Measurements from ENCODE around the gene FAM110C.
"Not testable (repeated sequence)": the region's sequence is repeated elsewhere in the genome, so short reads cannot be mapped to it uniquely, and the experiment has no call there.

The FAM110C gene, protein sequence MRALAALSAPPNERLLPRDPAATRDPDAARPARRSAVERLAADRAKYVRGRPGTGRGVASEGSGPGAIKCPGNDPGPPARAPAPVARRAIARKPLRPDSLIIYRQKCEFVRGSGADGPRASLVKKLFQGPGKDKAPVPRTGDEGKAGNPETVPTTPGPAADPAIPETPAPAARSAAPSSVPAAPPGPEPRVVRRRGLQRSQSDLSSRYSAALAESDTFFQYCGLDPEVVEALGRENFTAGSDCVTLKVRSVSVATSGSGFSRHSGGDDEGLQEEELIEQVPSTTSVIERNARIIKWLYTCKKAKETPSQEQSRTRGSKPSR

DNA sequence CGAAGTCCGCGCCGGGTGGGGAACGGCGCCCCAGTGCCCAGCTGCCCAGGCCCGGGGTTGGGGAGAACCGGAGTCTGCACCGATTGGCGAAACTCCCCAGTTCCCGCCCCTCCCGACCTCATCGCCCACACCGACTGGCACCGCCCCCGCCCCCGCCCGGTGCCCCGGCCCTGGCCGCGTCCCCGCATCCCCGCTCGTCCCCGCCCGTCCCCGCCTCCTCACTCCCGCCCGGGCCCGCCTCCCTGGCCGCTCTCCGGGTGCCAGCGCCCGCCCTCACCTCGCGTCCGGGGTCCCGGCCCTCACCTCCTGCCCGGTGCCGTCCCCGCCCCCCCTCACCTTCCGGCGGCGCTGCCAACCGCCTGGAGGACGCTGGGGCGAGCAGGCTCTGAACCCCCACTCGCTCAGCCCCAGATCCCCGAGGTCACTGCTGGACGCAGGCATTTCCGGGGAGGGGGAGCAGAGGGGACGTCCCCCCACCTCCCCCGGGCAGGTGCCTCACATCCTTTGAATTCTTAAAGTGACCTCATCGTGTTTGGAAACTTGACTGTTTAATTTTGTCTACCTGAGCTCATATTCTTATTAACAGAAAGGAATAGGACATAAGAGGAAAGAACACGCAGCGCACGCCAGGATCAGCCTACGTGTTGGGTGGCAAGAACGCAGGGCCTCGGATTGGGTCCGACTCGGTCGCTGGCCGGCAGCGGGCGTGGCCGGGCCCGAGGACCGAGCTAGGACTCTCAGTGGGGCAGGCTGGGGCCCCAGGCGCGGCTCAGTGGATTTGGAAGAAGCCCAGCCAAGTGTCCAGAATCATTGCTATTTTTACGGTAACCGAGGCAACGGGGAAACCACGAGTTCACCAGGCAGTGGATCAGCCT, at the start of gene FAM110C:
Gene FAM110C, minus strand, starts transcription at position 35 of the 875 bp plus-strand sequence. CDS start 120 bp downstream, outside the sequence.
- no peak for DNase-seq (ENCODE audit: low read depth)

DNA sequence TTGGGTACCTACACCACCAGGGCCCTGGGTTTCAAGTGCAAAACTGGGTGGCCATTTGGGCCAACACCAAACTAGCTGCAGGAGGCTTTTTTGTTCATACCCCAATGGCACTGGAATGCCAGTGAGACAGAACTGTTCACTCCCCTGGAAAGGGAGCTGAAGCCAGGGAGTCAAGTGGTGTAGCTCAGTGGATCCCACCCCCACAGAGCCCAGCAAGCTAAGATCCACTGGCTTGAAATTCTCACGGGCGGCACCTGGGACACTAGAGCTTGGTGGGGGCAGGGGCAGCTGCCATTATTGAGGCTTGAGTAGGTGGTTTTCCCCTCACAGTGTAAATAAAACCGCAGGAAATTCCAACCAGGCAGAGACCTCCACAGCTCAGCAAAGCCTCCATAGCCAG, 46.0 kb upstream of the FAM110C start:
- no peak for DNase-seq (ENCODE audit: low read depth)

DNA sequence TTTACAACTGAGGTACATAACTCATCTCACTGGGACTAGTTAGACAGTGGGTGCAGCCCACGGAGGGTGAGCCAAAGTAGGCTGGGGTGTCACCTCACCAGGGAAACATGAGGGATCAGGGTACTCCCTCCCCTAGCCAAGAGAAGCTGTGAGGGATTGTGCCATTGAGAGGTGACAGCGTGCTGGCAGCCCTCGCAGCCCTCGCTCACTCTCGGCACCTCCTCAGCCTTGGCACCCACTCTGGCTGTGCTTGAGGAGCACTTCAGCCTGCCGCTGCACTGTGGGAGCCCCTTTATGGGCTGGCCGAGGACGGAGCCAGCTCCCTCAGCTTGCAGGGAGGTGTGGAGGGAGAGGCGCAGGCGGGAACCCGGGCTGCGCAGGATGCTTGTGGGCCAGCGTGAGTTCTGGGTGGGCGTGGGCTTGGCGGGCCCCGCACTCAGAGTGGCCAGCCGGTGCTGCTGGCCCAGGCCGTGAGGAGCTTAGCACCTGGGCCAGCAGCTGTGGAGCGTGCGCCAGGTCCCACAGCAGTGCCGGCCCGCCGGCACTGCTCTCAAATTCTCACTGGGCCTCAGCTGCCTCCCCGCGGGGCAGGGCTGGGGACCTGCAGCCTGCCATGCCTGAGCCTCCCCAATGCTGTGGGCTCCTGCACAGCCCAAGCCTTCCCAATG, 44.5 kb upstream of the FAM110C start:
- no peak for DNase-seq (ENCODE audit: low read depth)

DNA sequence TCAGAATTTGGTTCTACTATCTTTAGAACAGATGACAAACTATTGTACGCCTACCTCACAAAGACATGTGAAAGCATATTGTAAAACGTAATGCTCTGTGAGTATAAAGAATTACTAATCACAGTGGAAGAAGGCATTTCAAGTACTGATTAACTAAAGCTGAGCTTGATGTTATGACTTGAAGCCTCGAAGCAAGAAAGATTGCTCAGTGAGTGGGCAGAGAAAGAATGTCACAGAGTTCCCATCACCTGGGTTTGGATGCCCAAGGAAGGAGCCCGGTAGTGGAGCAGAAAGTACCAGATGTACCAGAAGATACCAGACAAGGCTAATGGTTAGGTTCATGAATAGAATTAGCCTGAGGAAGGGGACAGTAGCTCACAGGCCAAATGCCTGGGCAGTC, 39.5 kb upstream of the FAM110C start:
- no peak for DNase-seq (ENCODE audit: low read depth)

DNA sequence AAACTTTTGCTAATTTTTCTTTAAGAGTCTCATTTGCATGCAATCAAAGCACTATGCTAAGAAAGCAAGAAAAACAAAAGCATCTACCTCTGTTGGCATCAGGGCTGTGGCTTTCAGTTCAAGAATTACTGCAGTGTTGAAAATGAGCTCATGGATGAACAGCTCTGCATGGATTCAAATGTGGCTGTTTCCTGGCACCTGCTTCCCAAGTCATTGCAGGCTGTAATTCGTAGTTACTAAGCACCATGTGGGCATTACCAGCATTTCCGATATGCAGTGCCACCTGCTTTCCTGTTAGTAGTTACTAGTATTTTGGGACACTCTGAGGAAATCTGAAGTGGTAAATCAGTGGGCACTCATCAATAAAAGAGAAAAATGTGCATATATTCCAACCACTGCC, 37.8 kb upstream of the FAM110C start:
- no peak for DNase-seq (ENCODE audit: low read depth)

DNA sequence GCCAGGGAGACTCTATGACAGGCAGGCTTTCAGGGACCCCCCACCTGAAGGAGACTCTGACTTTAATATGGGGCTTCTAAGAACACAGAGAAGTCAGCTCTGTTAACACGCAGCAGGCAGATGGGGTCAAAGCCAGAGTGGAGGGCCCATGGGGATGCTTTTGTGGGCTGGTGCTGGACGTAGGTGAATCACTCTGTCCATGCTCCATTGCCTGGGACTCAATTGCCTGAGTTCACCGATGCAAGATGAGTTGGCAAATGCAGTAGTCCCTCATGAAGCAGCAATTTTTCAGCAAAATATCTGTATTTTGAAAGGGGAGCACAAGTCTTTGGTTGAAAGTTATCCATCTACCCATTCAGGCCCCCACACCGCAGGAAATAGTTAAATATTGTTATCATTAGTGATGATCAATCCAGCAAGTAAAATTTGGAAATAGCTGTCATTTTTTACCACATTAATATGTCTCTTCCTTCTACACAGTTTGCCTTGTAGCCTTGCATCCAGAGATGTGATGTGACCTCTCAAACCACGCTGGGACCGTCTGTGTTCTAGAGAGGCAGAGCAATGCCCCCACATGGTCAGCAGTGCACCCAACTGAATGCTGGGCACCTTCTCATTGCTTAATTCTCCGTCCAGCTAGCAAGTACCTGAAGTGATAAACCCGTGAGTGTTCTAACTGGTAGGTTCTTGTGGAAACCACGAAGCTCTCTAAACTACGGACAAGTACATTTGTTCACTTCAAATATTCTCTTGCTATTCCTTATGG, 34.8 kb upstream of the FAM110C start:
- DNase-seq (ENCODE audit: low read depth): no peak

DNA sequence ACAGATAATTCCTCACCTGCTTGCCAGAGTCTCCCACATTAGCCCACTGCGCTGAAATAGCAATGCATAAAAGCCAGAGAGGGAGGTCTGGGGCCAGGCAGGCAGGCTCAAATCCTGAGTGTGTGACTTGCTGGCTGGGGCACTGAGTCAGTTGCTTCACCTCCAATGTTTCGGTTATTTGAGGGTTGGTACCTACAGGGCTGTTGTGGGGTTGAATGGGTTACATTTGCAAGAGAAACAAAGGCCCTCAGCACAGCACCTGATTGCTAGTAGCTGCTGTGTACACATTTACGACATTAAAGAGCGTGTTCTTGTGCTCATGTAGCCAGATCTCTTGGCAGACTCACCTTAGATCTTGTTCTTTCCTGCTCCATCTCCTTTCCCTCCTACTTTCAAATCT, 34.1 kb upstream of the FAM110C start:
- no peak for DNase-seq (ENCODE audit: low read depth)

DNA sequence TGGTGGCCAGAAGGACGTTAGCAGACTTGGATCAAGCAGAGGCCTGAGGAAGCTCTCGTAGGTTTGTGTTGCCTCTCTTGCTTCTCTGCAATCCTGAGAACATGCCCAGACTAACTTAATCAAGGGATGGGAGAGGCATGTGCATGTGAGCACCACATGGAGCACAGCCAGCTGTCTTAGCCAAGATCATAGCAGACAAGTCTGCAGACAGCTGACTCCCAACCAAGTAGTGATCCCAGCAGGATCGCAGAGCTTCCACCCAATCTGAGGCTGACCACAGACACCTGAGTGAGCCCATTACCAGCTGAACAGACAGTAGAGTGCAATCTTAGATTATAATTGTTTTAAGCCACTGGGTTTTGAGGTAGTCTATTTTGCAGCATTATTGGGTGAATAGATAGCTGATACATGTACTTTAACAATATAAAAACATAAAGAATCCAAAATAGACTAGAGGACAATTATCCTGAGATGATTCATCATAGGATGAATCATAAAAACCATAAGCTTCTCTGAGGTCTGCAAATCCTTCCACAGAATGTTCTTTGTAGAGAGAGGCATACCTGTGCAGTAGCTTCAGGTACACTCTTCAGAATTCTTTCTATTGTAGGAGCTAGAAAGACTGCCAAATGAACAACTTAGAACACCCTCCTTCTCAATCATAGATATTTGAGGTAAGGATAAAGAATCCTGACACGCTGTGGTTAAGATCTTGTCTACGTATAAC, 25.2 kb upstream of the FAM110C start:
- DNase-seq (ENCODE audit: low read depth): no peak

DNA sequence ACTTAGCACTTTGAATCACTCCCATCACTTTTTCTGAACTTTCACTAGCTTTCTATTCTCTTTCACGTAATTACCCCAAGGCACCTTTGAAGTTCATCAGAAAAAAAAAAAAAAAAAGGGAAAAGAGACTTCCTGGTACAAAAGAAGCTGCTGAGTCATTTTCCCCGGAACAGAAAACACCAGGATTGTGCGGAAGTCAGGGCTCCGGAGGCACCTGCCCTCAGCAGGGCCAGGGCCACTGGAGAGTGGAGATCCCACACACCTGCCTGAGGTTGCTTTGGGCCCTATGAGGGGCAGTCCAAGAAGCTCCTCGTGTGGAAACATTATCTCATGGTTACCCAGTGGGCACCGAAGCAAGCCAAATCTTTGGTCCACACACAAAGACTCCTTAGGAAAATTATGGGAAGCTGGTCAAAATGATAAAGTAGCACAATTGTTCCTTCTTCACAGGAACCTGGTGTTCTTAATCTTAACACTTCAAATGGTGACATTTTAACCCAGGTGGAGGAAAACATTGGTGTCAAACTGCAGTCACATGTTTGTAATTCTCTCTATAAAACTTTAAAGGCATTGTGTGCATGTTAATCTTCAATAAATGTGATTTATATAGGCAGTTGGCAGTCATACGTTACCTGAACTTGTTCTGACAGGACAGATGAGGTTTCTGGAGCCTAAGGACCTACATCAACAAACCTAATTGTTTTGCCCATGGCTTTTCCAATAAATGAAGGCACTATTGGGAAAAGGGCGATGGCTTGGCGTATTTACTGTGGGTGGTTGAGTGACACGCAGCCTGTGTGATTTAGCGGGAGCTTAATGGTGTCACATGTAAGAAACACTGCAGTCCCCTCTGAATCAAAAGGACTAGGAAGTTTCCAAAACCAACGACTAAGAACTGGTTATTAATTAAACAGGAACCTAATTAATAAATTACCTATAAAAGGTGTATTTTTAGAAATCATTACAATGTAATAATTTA, 23.4 kb upstream of the FAM110C start:
- DNase-seq (ENCODE audit: low read depth): no peak

DNA sequence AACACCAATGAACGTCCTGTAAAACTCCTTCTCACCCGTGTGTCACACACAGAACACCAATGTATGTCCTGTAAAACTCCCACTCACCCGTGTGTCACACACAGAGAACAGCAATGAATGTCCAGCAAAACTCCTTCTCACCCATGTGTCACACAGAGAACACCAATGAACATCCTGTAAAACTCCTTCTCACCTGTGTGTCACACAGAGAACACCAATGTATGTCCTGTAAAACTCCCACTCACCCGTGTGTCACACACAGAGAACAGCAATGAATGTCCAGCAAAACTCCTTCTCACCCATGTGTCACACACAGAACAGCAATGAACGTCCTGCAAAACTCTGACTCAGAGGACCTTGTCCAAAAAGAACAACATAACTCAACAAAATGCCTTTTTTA, 22.3 kb upstream of the FAM110C start:
- not testable (repeated sequence) for DNase-seq (ENCODE audit: low read depth)

DNA sequence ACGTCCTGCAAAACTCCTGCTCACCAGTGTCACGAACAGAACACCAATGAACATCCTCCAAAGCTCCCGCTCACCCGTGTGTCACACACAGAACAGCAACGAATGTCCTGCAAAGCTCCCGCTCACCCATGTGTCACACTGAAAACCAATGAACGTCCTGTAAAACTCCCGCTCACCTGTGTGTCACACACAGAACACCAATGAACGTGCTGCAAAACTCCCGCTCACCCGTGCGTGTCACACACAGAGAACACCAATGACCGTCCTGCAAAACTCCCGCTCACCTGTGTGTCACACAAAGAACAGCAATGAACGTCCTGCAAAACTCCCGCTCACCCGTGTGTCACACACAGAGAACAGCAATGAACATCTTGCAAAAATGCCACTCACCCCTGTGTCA, 20.5 kb upstream of the FAM110C start:
- DNase-seq (ENCODE audit: low read depth): no peak

DNA sequence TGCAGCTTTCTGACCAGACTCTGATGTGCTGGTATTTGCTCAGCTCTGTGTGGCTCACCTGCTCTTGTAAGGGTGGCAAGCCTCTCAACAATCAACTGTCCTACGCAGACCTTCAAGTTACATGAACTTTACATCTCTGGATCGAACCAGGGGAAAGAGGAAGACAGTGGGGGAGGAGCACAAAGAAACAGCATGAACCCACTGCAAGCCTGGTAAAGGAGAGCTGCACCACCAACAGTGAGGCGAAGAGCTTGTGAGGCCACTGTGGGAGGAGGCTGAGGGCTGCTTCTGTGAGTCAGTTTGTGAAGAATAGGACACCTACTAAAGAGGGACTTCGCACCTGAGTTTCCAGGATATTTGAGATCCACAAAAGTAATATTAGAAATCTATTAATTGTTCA, 18.8 kb upstream of the FAM110C start:
- no peak for DNase-seq (ENCODE audit: low read depth)

DNA sequence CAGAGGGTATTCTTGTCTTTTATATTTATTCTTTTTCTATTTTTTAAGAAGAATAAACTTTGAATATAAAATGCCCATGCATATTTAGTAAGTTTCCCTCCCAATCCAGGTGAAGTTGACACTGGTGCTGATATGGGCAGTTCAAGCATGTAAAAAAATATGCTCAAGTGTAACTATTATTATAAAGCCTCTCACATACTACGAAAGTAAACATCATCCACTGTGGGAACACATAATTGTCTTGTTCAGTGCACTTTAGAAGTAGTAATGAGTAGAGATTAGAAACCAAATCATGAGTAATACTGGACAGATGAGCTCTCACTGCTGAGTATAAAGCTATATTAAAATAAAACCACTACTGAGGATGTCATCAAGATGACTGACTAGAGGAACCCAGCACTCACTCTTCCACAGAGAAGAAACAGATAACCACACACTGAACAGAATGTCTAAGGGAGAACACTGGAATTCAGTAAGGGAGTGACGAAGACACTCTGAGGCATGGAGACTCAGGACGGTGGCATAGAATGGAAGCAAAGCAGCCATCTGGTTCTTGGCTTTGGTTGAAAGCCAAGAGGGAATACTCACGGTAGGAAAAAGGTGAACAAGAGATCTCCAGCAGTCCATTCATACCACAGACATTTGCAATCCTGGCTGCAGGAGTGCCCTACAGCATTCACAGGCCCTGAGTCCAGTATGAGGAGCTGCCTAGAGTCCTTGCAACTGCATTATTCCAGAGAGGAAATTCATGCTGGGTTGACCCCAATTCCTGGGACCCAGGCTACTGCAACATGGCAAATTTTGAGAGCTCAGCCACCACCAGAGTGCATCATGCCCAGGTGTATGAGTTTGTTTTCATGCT, 9.5 kb upstream of the FAM110C start:
- DNase-seq (ENCODE audit: low read depth): no peak

DNA sequence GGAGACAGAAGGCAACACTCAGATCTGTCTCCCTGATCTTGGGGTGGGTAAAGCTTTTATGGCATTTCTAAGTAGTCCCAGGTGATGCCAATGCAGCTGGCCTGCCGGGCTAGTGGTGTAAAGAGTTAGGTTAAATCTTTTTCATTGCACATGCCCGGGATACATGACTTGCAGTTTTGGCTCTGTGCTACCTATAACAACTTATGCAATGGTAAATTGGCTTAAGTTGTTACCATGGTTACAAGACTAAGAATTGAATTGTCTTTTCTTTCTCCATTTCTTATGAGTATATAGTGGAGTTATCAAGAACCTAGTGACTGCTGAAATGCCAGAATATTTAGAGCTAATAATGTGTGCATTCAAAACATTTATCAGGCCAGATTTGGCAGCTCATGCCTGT, 5.3 kb upstream of the FAM110C start:
- no peak for DNase-seq (ENCODE audit: low read depth)

DNA sequence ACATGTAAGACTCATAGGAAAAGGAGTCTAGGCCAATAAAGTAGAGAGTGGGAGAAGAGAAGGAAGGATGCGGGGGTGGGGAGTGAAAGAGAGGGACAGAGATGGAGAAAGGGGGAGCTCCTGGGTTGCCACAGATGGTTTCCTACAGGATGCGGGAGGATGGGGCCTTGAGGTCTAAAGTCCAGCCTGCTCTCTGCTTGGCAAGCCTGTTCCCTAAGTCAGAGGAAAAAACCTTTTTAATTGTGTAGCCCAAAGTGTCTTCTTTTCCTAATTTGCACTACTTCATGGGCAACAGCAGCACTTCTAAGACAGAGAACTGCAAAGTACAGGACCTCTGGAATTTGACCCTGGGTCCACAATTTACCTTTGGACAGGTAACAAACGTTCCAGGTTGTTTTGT, 1.4 kb upstream of the FAM110C start:
- DNase-seq (ENCODE audit: low read depth): no peak

DNA sequence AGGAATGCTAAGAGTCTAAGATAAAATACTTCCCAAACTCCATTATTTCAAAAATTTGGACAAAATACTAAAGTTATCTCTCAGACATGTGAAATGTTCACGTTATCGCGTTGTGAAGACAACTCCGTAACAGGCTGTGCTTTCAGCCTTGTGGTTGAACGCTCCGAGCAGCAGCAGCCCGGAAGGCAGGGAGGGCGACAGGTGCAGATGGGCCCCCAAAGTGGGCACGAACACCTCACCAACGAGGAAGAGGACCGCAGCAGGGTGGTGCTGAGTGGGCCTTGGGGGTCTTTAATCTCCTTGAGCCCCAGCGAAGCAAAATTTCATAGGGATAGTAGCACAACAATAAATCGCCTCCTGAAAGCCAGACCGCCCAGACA, 1.0 kb upstream of the FAM110C start:
- DNase-seq (ENCODE audit: low read depth): no peak

DNA sequence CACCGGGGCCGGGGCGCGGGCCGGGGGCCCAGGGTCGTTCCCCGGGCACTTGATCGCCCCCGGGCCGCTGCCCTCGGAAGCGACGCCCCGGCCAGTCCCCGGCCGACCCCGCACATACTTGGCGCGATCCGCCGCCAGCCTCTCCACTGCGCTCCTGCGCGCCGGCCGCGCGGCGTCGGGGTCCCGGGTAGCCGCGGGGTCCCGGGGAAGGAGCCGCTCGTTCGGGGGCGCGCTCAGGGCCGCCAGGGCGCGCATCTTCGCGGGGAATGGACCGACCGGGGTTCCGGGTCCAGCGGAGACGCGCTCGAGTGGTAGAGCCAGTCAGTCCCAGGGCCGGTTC, 204 bp downstream of the FAM110C start:
- no peak for DNase-seq (ENCODE audit: low read depth)

DNA sequence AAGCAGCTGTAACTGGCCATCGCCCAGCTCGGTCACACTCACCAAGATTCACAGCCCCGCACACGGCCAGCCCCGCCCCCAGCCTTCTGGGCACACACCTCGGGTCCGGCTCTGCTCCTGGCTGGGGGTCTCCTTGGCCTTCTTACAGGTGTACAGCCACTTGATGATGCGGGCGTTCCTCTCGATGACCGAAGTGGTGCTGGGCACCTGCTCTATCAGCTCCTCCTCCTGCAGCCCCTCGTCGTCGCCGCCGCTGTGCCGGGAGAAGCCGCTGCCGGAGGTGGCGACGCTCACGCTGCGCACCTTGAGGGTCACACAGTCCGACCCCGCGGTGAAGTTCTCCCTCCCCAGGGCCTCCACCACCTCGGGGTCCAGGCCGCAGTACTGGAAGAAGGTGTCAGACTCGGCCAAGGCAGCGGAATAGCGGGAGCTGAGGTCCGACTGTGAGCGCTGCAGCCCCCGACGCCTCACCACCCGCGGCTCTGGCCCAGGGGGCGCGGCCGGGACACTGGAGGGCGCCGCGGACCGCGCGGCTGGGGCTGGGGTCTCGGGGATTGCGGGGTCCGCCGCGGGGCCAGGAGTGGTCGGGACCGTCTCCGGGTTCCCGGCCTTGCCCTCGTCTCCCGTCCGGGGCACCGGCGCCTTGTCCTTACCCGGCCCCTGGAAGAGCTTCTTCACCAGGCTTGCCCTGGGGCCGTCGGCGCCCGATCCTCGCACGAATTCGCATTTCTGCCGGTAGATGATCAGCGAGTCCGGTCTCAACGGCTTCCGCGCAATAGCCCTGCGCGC, 769 bp downstream of the FAM110C start:
- no peak for DNase-seq (ENCODE audit: low read depth)
